Peyer's patch (tissue), 4 donors: ENCODE data around the gene MACROD2. TPM values are rescaled to one million over a fixed set of nuclear protein-coding genes. Genes with fewer than 3 reads are reported as not detected.

Experiments used
- DNase-seq, 3 donors: peaks; one replicate each; pipeline ENCODE4 v3.0.0-alpha.2; 2017 to 2019
- H3K27ac ChIP-seq, 4 donors: fragments of 200-600 bp; sonication (generic); one replicate each; pipeline ENCODE4 v1.5.1; 2016 to 2019
- H3K27me3 ChIP-seq, 2 donors: fragments of 200-600 bp; sonication (generic); one replicate each; pipeline ENCODE4 v1.5.1; 2019
- H3K36me3 ChIP-seq, 3 donors: fragments of 200-600 bp; sonication (generic); one replicate each; pipeline ENCODE4 v1.5.1; 2016 to 2019
- H3K4me1 ChIP-seq, 4 donors: fragments of 200-600 bp; sonication (generic); one replicate each; pipeline ENCODE4 v1.5.1; 2016 to 2019
- H3K4me3 ChIP-seq, 4 donors: fragments of 200-600 bp; sonication (generic); 1 replicate in 3 of 4; 2 replicates in 1 of 4; pipeline ENCODE4 v1.5.1; 2016 to 2019; ENCODE audit warnings: mild to moderate bottlenecking in 1 of 4
- H3K9me3 ChIP-seq, 4 donors: fragments of 200-600 bp; sonication (generic); one replicate each; pipeline ENCODE4 v1.5.1; 2016 to 2019; ENCODE audit warnings: mild to moderate bottlenecking in 1 of 4
- CTCF ChIP-seq, 6 experiments: fragments of 450-650 bp in 4 of 6; fragments of 200-600 bp in 2 of 6; sonication (generic) in 1 of 6; IDR thresholded peaks; one replicate each; pipeline ENCODE4 v1.5.1; 2017 to 2019; ENCODE audit warnings: antibody characterized with exemption in 6 of 6, mild to moderate bottlenecking in 3 of 6, moderate library complexity in 1 of 6
- POLR2A ChIP-seq, 2 donors: fragments of 450-650 bp; IDR thresholded peaks; one replicate each; pipeline ENCODE4 v1.5.1; 2017; ENCODE audit warnings: antibody characterized with exemption in 2 of 2, mild to moderate bottlenecking in 2 of 2, moderate library complexity in 2 of 2
- total RNA-seq, 4 donors: library from RNA; depleted of rRNA; stranded (reverse); fragments of >200 nt; gene quantifications; one replicate each; pipeline ENCODE4 v1.1.0, GENCODE V29; 2016

The MACROD2 gene
- total RNA-seq, 4 donors from 2014 or later, result 2.5 to 10.7 (median 6.5) TPM

GRCh38 chr20:14666696-14667095 lies 671.4 kb downstream of the MACROD2 start:
- Histone ChIP-seq H3K9me3 (no peaks in the 10 kb centered on the region), H3K27me3 (no peaks in the 10 kb centered on the region), H3K4me1 (no peaks in the 10 kb centered on the region), H3K36me3 (no peaks in the 10 kb centered on the region), H3K27ac (no peak overlapping the region), H3K4me3 (no peak overlapping the region)
- TF ChIP-seq CTCF (IDR thresholded peaks at IDR 0.05), result no peak
- TF ChIP-seq POLR2A (IDR thresholded peaks at IDR 0.05), result no peak
- no peak for DNase-seq

DNA sequence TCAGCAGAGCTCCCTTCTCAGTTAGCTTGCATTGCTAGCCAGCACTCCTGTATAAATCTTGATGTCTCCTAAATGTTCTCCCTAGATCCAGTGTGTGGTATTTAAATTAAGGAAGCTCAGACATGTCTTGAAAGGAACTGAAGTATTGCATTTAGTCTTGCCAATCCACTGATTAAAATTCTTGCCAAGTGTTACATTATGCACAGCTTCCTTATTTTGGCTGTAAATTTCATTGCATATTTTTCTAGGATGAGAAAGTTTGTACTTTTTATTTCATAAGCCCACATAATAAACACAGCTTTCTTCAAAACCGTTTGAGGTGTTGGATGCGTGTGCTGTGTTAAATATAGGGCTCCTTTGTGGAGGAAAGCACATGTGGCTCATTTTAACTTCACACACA lies 671.9 kb downstream of the MACROD2 start:
- Histone ChIP-seq H3K27ac (no peak overlapping the region), H3K27me3 (no peaks in the 10 kb centered on the region), H3K4me3 (no peak overlapping the region), H3K9me3 (no peaks in the 10 kb centered on the region), H3K36me3 (no peaks in the 10 kb centered on the region), H3K4me1 (no peaks in the 10 kb centered on the region)
- no peak for DNase-seq
- no peak for TF ChIP-seq CTCF (IDR thresholded peaks at IDR 0.05)
- TF ChIP-seq POLR2A (IDR thresholded peaks at IDR 0.05), result no peak

DNA sequence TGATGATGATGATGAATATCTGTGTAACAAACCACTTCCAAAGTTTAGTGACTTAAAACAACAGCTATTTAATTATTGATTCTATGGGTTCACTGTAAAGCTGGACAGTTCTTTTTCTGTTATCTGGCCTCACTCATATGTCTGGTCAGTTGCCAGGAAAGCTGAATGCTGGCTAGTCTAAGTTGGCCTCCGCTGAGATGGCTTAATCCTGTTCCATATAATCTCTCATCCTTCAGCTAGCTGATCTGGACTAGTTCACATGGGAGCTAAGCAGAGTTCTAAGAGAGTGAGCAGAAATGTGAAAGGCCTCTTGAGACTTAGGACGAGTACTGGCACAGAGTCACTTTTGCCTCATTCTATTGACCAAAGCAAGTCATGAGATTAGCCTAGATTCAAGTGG lies 676.8 kb downstream of the MACROD2 start:
- no peaks in the 10 kb centered on the region for H3K4me1 ChIP-seq
- no peak for DNase-seq
- no peaks in the 10 kb centered on the region for H3K36me3 ChIP-seq
- no peaks in the 10 kb centered on the region for H3K9me3 ChIP-seq
- H3K27ac ChIP-seq, result no peak overlapping the region
- no peaks in the 10 kb centered on the region for H3K27me3 ChIP-seq
- TF ChIP-seq POLR2A (IDR thresholded peaks at IDR 0.05) (no peak), CTCF (IDR thresholded peaks at IDR 0.05) (no peak)
- no peak overlapping the region for H3K4me3 ChIP-seq

- H3K27me3 ChIP-seq, result no peaks in the 10 kb centered on the region
- H3K27ac ChIP-seq, result no peak overlapping the region
- no peak overlapping the region for H3K4me3 ChIP-seq
- no peaks in the 10 kb centered on the region for H3K4me1 ChIP-seq
- DNase-seq, result no peak
- H3K9me3 ChIP-seq, result no peaks in the 10 kb centered on the region
- TF ChIP-seq POLR2A (IDR thresholded peaks at IDR 0.05), result no peak
- TF ChIP-seq CTCF (IDR thresholded peaks at IDR 0.05), result no peak
- no peaks in the 10 kb centered on the region for H3K36me3 ChIP-seq
These were observed 677.8 kb downstream of the MACROD2 start for GRCh38 chr20:14673164-14673563.

GRCh38 chr20:14677455-14677854 lies 682.1 kb downstream of the MACROD2 start:
- Histone ChIP-seq H3K4me3 (no peak overlapping the region), H3K27ac (no peak overlapping the region), H3K36me3 (no peaks in the 10 kb centered on the region), H3K4me1 (no peaks in the 10 kb centered on the region), H3K27me3 (no peaks in the 10 kb centered on the region), H3K9me3 (no peaks in the 10 kb centered on the region)
- no peak for DNase-seq
- TF ChIP-seq POLR2A (IDR thresholded peaks at IDR 0.05) (no peak), CTCF (IDR thresholded peaks at IDR 0.05) (no peak)

DNA sequence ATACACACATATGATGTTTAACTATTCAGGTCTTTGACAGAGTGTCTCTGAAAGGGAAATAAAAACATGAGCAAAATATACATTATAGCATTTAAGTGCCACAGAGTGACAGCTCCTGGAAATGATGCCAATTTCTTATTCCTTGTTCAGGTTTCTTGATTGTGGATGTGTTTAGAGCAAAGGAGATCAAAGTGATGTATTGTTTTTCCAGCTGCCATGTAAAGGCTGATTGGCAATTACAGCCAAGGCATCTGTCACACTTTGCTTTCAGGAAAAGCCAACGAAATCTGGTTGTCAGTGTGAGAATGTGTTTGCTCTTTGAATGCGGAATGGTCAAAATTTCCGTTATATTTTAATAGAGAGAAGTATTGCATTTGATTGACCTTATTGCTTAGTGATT lies 689.9 kb downstream of the MACROD2 start:
- no peak overlapping the region for H3K27ac ChIP-seq
- no peaks in the 10 kb centered on the region for H3K27me3 ChIP-seq
- H3K4me1 ChIP-seq, result no peaks in the 10 kb centered on the region
- no peaks in the 10 kb centered on the region for H3K36me3 ChIP-seq
- no peaks in the 10 kb centered on the region for H3K9me3 ChIP-seq
- no peak overlapping the region for H3K4me3 ChIP-seq
- no peak for DNase-seq
- TF ChIP-seq CTCF (IDR thresholded peaks at IDR 0.05) (no peak), POLR2A (IDR thresholded peaks at IDR 0.05) (no peak)
